ENCODE results near the gene MAB21L4.
A peak's percentile ranks its signal among the peaks of the same experiment; 100 is the strongest.

The MAB21L4 gene

DNA sequence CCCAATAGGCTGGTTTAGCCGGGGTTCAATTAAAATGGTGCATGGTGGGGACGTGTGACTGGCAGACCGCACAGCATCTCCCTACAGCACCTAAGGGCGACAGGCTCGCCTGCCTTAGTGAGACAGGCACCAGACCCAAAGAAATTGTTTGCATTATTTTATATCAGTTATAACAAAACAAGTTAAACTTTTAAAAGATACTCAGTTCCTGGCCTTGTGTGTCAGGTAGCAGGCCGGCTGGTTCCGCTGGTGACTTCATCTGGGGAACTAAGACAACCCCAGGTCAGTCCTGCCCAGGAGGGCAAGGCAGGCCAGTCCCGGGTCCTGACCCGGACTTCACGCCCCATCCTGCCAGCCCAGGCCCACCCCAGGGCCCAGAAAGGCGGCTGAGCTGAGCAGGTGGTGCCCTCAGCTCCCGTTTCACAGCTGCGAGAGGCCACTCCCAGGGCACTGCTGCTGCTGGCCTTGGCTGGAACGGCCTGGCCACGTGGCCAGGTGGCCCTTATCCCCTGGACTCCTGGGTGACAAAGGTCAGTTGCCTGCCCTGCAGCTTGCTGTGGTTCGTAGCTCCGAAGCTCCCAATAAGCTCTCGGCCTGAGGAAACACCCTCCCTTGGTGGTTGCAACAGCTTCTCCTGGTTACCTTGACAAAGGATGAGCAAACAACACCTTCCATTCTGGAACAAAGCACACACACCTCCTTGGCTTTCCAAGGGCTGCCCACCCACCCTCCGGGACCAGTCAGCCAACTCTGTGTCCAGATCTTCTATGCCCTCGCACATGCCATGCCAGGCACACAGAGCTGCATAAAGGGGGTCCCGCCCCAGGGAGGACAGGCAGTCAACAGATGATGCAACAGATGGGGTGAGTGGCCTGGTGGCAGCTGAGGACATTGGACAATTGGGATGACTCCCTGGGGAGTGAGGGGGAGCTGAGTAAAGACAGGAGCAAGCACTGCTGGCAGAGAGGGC is 38.6 kb downstream of the MAB21L4 start:
- Histone ChIP-seq H3K4me3 (ENCODE audit: low read length) (no peak overlapping the region), H3K4me1 (ENCODE audit: control insufficient read depth, low read length) (no peaks in the 10 kb centered on the region), H3K27me3 (ENCODE audit: control insufficient read depth, low read length) (peaks cover 7% of the 10 kb centered on the region), H3K4me2 (ENCODE audit: low read length) (no peak overlapping the region), H3K9me3 (ENCODE audit: control insufficient read depth, insufficient read depth, low read length) (peaks cover 5% of the 10 kb centered on the region; the same call in 1 of the 2 replicates), H3F3A (ENCODE audit: control insufficient read depth, insufficient read depth) (no peaks in the 10 kb centered on the region), H4K20me1 (ENCODE audit: control insufficient read depth, insufficient read depth, low read depth, low read length) (no peaks in the 10 kb centered on the region), H3K9me2 (replicated peaks; ENCODE audit: control insufficient read depth, low read length) (no peaks in the 10 kb centered on the region), H3K36me3 (ENCODE audit: control insufficient read depth, low read length) (no peaks in the 10 kb centered on the region), H3K79me2 (ENCODE audit: control insufficient read depth, low read length) (no peaks in the 10 kb centered on the region), H3K27ac (ENCODE audit: low read depth, low read length) (no peak overlapping the region)
- no peak for TF ChIP-seq EZH2phosphoT487 (IDR thresholded peaks at IDR 0.05; ENCODE audit: borderline replicate concordance, low read length)
- TF ChIP-seq, protein P1, sequence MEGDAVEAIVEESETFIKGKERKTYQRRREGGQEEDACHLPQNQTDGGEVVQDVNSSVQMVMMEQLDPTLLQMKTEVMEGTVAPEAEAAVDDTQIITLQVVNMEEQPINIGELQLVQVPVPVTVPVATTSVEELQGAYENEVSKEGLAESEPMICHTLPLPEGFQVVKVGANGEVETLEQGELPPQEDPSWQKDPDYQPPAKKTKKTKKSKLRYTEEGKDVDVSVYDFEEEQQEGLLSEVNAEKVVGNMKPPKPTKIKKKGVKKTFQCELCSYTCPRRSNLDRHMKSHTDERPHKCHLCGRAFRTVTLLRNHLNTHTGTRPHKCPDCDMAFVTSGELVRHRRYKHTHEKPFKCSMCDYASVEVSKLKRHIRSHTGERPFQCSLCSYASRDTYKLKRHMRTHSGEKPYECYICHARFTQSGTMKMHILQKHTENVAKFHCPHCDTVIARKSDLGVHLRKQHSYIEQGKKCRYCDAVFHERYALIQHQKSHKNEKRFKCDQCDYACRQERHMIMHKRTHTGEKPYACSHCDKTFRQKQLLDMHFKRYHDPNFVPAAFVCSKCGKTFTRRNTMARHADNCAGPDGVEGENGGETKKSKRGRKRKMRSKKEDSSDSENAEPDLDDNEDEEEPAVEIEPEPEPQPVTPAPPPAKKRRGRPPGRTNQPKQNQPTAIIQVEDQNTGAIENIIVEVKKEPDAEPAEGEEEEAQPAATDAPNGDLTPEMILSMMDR (IDR thresholded peaks at IDR 0.05; ENCODE audit: low read depth, low read length, poor library complexity, severe bottlenecking) = no peak

DNA sequence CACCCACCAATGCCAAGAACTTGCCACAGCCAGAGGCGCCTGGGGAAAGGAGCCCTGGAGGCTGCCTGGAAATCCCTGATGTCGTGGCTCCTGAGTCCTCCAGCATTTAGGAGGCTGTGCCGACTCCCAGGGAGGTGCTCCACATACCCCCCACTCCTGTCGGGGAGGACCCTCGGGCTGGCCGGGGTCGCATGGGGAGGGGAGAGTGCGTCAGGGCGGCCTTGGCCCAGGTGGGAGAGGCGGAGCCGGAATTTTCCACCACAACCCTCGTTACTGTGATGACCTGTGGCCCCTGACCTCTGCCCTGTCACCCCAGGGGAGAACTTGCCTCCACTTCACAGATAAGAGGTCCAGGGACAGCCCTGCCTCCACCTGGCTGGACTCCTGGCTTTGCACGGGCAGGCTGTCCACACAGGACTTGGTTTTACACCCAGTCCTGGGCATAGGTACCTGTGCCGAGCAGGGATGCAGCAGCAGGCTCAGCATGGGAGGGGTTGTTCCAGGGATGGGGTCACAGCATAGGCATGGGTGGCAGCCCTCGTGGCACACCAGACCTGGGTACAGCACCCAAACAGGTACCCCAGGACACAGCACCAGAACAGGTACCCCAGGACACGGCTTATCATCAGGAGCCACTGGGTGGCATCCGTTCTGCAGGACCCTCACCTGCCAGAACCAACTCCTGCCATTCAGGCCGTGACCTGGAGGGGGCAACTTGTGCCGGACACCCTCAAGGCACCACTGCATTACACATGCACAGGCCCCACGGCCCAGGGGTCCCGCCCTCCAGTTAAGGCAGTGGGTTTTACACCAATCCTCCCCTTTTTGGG is 39.6 kb downstream of the MAB21L4 start:
- peaks cover 2% of the 10 kb centered on the region; the same call in 1 of the 2 replicates for H3K27me3 ChIP-seq (ENCODE audit: control insufficient read depth, low read length)
- no peaks in the 10 kb centered on the region for H3K9me2 ChIP-seq (replicated peaks; ENCODE audit: control insufficient read depth, low read length)
- TF ChIP-seq, protein P1 (IDR thresholded peaks at IDR 0.05; ENCODE audit: low read depth, low read length, poor library complexity, severe bottlenecking) = peak; percentile 39
- TF ChIP-seq EZH2phosphoT487 (IDR thresholded peaks at IDR 0.05; ENCODE audit: borderline replicate concordance, low read length) = no peak
- H3K36me3 ChIP-seq (ENCODE audit: control insufficient read depth, low read length) = no peaks in the 10 kb centered on the region
- H3K4me3 ChIP-seq (ENCODE audit: low read length) = no peak overlapping the region
- H3K4me1 ChIP-seq (ENCODE audit: control insufficient read depth, low read length) = no peaks in the 10 kb centered on the region
- no peaks in the 10 kb centered on the region for H3K79me2 ChIP-seq (ENCODE audit: control insufficient read depth, low read length)
- peaks cover 5% of the 10 kb centered on the region; the same call in 1 of the 2 replicates for H3K9me3 ChIP-seq (ENCODE audit: control insufficient read depth, insufficient read depth, low read length)
- no peaks in the 10 kb centered on the region for H4K20me1 ChIP-seq (ENCODE audit: control insufficient read depth, insufficient read depth, low read depth, low read length)
- H3F3A ChIP-seq (ENCODE audit: control insufficient read depth, insufficient read depth) = no peaks in the 10 kb centered on the region
- no peak overlapping the region for H3K4me2 ChIP-seq (ENCODE audit: low read length)
- no peak overlapping the region for H3K27ac ChIP-seq (ENCODE audit: low read depth, low read length)

DNA sequence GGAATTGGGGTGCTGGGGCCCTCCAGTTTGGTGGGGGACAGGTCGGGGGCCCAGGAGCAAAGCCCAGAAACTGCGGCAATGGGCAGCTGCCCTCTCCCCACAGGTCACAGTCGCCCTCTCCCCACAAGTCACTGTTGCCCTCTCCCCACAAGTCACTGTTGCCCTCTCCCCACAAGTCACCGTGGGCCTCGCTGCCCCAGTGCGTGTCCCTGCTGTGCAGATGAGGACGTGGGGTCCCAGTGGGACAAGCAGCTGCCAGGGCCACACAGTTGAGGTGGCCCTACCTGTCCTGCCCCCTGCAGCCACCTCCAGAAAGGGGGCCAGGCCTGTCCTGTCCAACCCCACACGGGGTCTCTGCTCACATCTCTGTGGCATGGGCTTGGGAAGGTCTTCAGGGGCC is 40.3 kb downstream of the MAB21L4 start:
- H3F3A ChIP-seq (ENCODE audit: control insufficient read depth, insufficient read depth) = no peaks in the 10 kb centered on the region
- no peaks in the 10 kb centered on the region for H3K4me1 ChIP-seq (ENCODE audit: control insufficient read depth, low read length)
- no peak overlapping the region for H3K4me3 ChIP-seq (ENCODE audit: low read length)
- H3K9me3 ChIP-seq (ENCODE audit: control insufficient read depth, insufficient read depth, low read length) = peaks cover 5% of the 10 kb centered on the region; the same call in 1 of the 2 replicates
- no peaks in the 10 kb centered on the region for H4K20me1 ChIP-seq (ENCODE audit: control insufficient read depth, insufficient read depth, low read depth, low read length)
- H3K27me3 ChIP-seq (ENCODE audit: control insufficient read depth, low read length) = no peaks in the 10 kb centered on the region
- no peak for TF ChIP-seq EZH2phosphoT487 (IDR thresholded peaks at IDR 0.05; ENCODE audit: borderline replicate concordance, low read length)
- TF ChIP-seq, protein P1 (IDR thresholded peaks at IDR 0.05; ENCODE audit: low read depth, low read length, poor library complexity, severe bottlenecking) = no peak
- H3K9me2 ChIP-seq (replicated peaks; ENCODE audit: control insufficient read depth, low read length) = no peaks in the 10 kb centered on the region
- H3K27ac ChIP-seq (ENCODE audit: low read depth, low read length) = no peak overlapping the region
- H3K36me3 ChIP-seq (ENCODE audit: control insufficient read depth, low read length) = no peaks in the 10 kb centered on the region
- no peaks in the 10 kb centered on the region for H3K79me2 ChIP-seq (ENCODE audit: control insufficient read depth, low read length)
- no peak overlapping the region for H3K4me2 ChIP-seq (ENCODE audit: low read length)

Measured in DOHH2 (cell line).